GM19395 (cell line): ENCODE measurements around the gene SLAIN2.
A peak's percentile ranks its signal among the peaks of the same experiment; 100 is the strongest.

ENCODE experiments used
- ATAC-seq: cut with Tn5 transposase; IDR thresholded peaks from one replicate; pipeline ENCODE4 v1.9.1; 2021; ENCODE audit warnings: mild to moderate bottlenecking, moderate library complexity; ENCODE audit not compliant: unreplicated experiment

Gene SLAIN2

GRCh38 chr4:48369248-48369647 lies 27.9 kb downstream of the SLAIN2 start:
- no peak for ATAC-seq

- ATAC-seq: no peak
Measured at GRCh38 chr4:48369771-48370170, 28.4 kb downstream of the SLAIN2 start.

- ATAC-seq: peak; percentile 54
Measured at GRCh38 chr4:48370260-48371134, 29.2 kb downstream of the SLAIN2 start.

- no peak for ATAC-seq
Measured at GRCh38 chr4:48372272-48372671, 30.9 kb downstream of the SLAIN2 start.

GRCh38 chr4:48375651-48376304 lies 34.4 kb downstream of the SLAIN2 start:
- no peak for ATAC-seq

- no peak for ATAC-seq
Measured at GRCh38 chr4:48379587-48380180, 38.4 kb downstream of the SLAIN2 start.

GRCh38 chr4:48380583-48381167 lies 39.3 kb downstream of the SLAIN2 start:
- no peak for ATAC-seq

GRCh38 chr4:48388525-48389154 lies 47.3 kb downstream of the SLAIN2 start:
- no peak for ATAC-seq

- ATAC-seq: no peak
Measured at GRCh38 chr4:48396043-48396442, 54.7 kb downstream of the SLAIN2 start.

- no peak for ATAC-seq
Measured at GRCh38 chr4:48400416-48400815, 59.1 kb downstream of the SLAIN2 start.

- ATAC-seq: no peak
Measured at GRCh38 chr4:48403358-48403757, 62.0 kb downstream of the SLAIN2 start.

- ATAC-seq: no peak
Measured at GRCh38 chr4:48403779-48404178, 62.5 kb downstream of the SLAIN2 start.

- no peak for ATAC-seq
Measured at GRCh38 chr4:48405924-48406323, 64.6 kb downstream of the SLAIN2 start.

GRCh38 chr4:48409203-48409602 lies 67.9 kb downstream of the SLAIN2 start:
- no peak for ATAC-seq

- no peak for ATAC-seq
Measured at GRCh38 chr4:48410812-48411211, 69.5 kb downstream of the SLAIN2 start.

GRCh38 chr4:48420144-48420543 lies 78.8 kb downstream of the SLAIN2 start:
- no peak for ATAC-seq

GRCh38 chr4:48421101-48421500 lies 79.8 kb downstream of the SLAIN2 start:
- ATAC-seq: no peak

GRCh38 chr4:48428926-48429325 lies 87.6 kb downstream of the SLAIN2 start:
- no peak for ATAC-seq

GRCh38 chr4:48429709-48430474 lies 88.6 kb downstream of the SLAIN2 start:
- no peak for ATAC-seq

GRCh38 chr4:48431401-48431800 lies 90.1 kb downstream of the SLAIN2 start:
- ATAC-seq: no peak
